Right kidney (tissue), 1 donor: Measurements from ENCODE around the gene PCYT1A.
"Not testable (repeated sequence)": the region's sequence is repeated elsewhere in the genome, so short reads cannot be mapped to it uniquely, and the experiment has no call there.

Experiments used
- DNase-seq: peaks from one replicate; pipeline ENCODE4 v3.0.0-alpha.2; 2016

PCYT1A gene

DNA sequence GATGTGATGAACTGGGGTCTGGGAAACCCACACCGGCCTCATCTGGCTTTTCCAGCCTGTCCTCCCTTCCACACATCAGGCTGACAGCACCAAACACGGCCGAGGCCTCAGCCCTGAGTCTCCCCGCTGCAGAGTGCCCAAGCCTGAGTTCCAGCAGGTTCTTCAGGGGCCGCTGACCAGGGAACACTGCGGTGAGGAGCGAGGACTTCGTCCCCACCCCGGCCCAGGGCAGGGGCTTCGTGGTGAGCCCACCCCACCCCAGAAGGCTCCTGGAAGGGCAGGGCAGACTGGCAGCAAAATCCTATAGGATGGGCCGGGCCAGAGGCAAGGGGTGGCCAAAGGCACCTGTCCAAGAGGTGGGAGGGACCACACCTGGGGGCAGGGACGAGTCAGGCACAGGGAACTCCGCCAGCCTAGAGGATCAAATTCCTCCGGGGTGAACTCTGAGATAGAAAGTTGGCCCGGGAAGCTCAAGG lies 71.4 kb downstream of the PCYT1A start, which contains the start of gene SLC51A:
SLC51A (plus strand) TSS at position 446 of the 476 bp plus-strand sequence. CDS start 179 bp downstream, outside the sequence.
- no peak for DNase-seq

DNA sequence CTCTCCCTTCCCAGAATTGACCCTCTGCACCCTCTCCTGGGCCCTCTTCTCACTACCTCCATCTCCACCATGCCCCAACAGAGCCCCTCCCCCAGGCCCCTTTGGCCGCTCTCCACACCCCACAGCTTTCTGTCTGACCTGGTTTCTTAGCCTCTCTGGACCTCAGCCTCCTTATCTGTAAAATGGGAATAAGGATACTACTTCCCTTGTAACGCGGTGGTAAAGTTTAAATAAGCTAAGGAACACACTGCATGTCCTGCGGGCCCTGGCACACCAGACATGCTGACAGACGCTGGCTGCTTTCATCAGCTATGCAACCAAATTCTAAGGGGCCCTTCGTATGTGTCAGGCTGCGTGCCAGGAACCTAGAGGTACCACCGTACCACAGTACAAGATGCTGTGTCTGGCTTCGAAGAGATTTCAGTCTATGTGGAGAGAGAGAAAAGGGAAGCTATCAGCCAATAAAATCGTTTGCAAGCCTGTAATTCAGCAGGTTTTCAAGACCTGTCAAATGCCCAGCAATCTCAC lies 72.0 kb downstream of the PCYT1A start:
- DNase-seq = no peak

DNA sequence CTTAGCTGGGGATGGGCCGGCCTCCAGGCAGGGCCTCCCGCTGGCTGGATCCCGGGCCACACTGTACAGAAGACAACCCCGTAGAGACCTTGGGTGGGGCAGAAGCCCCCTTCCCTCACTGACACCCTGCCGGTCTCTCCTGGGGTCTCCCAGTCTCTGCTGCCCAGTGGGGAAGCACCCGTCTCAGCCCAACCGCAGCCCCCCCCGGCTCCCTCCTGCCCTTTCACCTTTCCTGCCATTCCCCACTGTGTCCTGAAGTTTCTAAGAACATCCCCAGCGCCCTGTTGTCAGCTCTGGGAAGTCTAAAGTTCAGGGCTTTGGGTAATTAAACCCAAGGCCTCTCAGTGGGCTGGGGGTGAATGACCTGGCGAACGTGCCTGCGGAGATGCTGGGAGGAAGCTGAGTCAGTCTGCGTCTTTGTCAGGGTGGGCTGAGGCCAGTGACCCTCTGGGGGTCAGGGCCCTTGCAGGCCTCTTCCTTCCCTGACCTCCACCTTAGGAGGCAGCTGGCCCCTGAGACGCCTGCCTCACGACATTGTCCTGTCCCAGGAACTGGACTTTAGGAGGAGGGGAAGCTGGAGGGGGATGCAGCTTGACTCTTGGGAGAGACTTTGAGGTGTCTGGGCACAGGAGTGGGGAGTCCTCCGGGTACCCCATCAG lies 72.6 kb downstream of the PCYT1A start:
- no peak for DNase-seq

DNA sequence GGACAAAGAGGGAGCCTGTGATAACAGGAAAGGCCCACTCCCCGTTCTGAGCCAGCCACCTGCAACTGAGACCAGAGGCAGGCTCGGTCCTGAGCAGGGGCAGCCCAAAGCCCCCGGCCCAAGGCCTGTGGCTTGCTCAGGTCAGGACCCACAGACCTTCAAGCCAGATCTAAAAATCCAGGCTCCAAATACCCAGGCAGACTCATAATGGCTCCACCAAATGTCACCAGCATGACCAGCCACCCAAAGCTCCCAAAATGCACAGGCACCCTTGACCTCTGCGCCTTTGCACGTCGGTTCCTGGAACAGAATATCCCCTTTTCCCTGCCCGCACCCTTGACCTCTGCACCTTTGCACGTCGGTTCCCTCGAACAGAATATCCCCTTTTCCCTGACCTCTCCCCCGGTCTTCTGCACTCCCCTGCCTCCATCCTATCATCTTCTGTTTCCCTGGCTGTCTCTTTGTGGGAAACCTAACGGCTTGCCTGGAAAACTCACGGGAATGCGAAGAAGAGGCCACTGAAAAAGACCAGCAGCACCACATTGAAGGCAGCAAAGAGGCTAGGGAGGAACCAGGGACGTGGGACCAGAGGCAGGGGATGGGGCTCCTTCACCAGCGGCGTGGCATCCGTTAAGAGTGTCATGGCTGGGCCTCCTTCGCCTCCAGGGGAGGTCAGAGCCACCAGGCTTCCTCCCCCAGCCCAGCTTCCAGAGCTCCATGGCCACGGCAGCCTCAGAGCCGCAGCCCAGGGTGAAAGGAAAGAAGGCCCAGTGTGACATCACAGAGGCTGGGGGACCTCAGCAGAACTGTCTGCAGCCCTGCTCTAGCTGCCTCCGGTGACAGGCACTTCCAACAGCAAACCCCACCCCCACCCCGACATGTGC lies 76.6 kb downstream of the PCYT1A start, which contains the start of gene ZDHHC19:
ZDHHC19 (minus strand) TSS at position 728 of the 884 bp plus-strand sequence; CDS start at position 643, 85 bp downstream.
- DNase-seq = no peak

DNA sequence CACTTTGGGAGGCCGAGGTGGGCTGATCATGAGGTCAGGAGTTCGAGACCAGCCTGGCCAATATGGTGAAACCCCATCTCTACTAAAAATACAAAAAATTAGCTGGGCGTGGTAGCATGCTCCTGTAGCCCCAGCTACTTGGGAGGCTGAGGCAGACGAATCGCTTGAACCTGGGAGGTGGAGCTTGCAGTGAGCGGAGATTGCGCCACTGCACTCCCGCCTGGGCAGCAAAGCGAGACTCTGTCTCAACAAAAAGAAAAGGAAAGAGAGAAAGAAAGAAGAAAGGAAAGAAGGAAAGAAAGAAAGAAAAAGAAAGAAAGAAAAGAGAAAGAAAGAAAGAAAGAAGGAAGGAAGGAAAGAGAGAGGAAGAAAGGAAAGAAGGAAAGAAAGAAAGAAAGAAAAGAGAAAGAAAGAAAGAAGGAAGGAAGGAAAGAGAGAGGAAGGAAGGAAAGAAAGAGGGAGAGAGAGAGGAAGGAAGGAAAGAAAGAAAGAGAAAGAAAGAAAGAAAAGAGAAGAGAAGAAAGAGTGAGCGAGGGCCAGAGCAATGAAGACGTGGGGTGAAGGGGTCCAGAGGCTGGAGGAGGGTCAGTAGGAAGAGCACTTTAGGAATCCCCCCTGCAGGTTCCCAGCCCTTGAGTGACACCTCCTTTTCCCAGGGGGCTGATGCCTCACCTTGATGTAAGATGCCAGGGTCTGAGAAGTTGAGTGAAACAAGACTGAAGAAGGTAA lies 77.4 kb downstream of the PCYT1A start:
- not testable (repeated sequence) for DNase-seq

DNA sequence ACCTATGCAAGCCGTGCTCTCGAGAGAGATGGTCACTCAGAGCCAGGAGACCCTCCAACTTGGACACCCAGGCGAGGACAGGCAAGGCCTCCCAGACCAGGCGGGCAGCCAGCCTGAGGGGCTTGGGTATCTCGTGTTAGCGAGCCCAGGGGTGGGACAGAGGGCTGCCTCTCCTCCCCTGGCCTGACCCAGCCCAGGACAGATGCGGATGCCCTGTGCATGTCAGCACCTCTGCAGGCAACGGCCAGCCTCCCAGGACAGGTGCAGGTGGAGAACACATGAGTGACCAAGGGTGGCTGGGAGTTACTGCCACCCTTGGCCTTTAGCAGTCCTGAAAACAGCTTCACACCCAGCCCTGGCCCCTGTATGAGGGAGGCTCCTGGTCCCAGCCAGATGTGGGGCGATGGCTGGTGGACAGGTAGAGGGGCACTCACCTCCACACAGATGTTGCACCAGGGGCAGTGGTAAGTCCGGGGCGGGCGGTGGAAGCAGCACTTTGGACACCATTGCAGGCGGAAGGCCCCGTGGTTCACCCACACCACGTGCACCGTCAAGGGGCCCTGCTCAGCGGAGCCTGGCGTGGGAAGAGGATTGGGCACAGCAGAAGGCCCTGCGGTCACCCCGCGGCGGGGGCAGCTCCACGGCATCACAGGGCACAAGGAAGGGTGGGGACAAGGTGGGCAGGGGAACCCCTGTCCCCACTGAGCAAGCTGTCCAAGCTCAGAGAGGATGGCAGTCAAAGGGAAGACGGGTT lies 78.4 kb downstream of the PCYT1A start:
- DNase-seq = no peak

DNA sequence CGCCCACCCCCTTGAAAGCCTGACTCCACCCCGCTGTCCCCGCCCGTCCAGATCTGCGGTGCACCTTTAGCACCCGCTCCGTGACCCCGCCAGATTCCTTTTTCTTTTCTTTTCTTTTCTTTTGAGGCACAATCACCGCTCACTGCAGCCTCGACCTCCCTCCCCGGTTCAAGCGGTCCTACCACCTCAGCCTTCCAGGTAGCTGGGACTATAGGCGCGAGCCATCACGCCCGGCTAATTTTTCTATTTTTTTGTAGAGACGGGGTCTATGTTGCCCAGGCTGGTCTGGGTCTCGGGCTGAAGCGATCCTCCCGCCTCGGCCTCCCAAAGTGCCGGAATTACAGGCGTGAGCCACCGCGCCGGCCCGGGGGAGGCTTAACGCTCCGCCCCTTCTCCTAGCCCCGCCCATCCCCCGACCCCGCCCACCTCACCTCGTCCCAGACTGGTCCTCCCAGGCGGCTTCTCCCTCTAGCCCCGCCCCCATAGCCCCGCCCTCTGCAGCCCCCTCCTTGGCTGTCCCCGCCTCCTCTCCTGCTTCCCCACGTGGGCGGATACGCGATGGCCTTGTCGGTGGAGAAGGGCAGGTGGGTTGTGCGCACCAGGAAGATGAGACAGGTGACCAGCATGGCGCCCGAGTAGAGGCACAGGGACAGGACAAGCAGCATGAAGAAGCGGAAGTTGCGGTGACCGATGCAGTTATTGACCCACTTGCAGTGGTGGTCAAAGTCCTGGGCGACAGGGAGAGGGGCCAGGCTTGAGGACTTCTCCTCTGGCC lies 79.5 kb downstream of the PCYT1A start:
- DNase-seq = no peak

DNA sequence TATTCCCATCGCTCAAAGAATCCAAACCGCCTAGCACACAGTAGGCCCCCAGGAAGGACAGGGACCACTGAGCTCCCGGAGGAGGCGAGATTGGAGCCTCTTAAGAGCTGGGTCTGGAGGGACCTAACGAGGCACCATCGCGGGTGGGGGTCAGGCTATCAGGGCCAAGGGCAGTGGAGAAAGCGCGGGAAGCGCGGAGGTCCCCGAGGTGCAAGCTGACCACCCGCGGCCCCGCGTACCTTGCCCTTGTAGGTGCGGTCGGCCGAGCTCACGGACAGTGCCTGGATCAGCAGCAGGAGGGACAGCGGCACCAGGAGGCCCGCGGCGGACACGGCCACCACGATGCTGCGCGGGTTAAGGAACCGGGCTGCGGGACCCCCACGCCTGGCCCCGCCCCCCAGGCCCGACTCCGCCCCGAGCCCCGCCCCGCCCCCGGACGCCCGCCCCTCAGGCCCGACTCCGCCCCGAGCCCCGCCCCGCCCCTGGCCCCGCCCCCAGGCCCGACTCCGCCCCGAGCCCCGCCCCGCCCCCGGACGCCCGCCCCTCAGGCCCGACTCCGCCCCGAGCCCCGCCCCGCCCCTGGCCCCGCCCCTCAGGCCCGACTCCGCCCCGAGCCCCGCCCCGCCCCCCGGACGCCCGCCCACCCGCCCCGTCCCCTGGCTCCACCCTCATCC lies 80.2 kb downstream of the PCYT1A start:
- no peak for DNase-seq

DNA sequence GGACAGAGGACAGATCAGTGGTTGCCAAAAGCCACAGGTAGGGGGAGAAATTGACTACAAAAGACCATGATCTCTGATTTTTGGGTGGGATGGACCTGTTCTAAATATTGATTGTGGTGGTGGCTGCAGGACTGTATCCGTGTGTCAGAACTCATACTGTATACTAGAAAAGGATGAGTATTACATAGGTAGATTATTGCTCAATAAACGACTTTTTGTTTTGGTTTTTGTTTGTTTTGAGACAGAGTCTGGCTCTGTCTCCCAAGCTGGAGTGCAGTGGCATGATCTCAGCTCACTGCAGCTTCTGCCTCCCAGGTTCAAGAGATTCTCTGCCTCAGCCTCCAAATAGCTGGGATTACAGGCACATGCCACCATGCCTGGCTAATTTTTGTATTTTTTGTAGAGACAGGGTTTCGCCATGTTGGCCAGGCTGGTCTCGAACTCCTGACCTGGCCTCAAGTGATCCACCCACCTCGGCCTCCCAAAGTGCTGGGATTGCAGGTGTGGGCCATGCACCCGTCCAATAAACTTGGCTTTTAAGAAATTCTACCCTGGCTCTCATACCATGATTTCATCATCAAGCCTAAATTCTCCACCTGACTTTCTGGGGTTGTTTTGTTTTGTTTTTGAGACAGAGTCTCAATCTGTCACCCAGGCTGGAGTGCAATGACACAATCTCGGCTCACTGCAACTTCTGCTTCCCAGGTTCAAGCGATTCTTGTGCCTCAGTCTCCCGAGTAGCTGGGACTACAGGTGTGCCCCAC lies 81.9 kb downstream of the PCYT1A start:
- DNase-seq = not testable (repeated sequence)

DNA sequence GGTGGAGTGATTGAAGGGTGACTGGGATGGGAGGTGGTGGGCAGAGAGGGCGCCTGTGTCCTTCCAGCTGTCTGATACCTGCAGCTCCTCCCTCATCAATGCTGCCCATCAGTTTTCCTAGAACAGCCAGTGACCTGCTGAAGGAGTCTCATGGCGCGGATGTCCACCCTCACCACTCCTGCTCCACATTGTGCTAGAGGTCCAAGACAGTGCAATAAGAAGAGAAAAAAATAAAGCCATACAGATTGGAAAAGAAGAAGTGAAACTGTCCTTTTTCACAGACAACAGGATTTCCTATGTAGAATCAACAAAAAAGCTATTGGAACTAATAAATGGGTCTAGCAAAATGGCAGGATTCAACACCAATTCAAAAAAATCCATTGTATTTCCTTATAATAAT lies 83.7 kb downstream of the PCYT1A start:
- no peak for DNase-seq

DNA sequence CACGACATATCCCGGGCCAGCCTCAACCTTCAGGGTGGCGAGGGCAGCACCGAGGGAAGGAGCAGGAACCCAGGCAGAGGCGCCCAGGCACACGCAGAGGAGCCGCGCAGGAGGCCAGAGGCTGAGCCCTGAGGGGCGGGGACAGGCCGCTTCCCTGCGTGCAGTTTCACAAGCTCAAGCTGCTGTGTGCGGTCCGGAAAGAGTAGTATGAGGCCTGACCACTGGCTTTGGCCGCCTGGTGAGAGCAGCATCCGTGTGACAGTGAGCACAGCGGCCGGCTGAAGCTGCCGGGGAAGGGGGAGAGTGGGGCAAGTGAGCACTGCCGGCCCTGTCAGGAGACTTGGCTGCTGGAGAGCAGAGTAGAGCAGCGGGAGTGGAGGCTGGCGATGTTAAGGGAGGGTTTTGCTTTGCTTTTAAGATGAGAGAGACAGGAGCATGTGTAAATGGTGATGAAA lies 85.0 kb downstream of the PCYT1A start:
- no peak for DNase-seq

DNA sequence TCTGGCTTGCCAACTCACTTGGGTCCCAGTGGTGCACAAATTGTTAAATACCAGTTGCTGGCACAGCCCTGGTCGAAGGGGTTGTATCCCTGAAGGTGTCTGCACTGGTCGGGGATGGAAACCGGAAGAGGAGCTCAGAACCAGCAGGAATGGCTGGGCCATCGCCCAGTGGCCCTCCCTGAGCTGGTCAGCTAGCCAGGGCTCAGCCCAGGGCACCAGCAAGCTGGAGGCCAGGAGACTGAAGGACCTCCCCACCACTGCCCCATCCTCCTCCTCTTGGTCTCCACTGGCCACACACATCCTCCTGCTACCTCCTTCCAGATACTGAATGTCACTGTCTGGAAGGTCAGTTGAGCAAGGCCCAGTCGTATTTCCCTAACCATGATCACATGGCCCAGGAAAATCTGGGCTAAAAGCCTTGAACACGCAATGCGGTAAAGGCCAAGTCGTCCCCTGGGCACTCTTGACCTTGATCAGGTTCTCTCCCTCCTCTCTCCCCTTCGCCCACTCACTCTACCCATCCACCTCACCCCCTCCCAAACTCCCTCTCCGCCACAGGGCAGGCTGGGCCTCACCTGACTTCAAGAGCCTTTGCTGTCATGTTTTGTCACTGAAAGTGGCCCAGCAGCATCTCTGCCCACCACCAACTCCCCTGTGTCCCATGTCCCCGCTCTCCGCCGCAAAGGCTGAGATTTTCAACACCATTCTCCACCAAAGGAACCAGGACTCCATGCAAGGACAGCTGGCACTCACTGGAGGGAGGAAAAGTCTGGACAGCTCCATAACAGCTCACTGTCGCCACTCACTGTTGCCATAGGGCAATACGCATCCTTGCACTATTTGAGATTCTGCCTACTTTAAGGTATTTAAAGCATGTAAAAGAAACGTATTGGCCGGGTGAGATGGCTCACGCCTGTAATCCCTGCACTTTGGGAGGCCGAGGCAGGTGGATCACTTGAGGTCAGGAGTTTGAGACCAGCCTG lies 88.5 kb downstream of the PCYT1A start:
- DNase-seq = no peak

DNA sequence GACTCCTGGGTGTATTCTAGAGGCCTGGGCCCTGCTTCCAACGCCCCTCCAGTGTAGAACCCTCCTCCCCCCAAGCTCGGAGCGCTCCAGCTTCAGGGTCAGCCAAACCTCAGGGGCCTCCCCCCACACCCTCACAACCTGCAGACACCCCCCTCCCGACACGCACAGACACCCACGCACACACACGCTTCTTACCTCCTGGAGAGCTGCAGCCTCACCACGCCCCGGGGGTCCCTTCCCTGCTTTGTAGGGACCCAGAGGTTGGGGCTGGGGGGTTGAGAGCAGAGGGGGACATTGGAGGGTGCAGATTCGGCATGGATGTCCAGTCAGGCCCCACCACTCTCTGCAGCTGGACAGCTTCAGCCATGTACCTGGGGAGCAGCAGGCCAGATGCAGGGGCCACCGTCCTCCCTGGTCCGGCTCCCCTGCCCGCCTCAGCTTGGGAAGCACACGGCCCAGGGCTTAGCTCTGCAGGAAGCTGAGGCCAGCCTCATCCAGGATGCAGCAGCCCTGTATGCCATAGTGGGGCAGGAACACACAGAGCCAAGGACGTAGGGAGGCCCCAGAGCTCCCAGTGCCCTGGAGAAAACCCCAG lies 89.3 kb downstream of the PCYT1A start:
- DNase-seq = no peak

DNA sequence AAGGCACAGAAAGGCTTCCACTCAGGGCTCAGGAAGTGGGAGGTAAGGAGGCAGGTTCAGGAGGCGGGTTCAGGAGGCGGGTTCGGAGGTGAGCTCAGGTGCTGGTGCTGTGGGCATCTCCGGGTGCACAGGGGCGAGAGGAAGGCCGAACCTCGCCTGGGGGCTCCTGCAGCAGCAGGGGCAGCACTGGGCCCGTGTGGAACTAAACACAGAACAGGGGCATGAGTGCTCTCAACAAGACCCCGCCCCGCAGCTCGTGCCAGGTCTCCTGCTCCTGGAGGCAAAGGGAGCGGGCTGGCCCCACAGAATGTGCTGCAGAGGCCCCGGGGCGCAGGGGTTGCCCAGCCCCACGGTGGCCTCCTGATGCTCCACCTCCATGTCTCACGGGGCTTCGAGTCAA lies 90.0 kb downstream of the PCYT1A start:
- no peak for DNase-seq

DNA sequence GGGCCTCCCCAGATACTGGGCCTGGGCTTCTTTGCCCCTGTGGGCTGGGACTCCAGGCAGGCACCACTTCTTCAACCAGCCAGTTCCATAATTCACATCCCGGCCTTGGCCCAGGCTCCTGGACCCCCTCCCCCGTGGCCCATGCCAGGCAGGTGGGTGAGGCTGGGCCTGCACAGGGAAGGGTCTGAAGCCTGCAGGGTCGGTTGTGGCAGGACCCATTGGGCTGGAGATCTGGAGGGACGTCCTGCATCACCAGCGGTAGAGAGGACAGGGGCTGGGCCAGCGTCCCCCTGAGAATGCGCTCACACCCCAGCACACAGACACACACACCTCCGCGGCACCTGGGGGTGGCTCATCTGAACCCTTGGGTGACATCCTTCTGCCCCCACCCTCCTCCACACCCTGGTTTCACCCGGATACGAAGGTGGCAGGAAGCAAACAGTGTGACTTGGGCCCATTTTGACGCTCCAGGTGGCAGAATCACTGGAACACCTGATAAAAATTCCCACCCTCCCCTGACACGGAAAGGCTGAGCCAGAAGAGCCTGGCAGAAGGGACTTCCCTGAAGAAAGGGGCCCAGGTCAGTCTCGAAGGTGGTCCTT lies 91.8 kb downstream of the PCYT1A start:
- DNase-seq = no peak

DNA sequence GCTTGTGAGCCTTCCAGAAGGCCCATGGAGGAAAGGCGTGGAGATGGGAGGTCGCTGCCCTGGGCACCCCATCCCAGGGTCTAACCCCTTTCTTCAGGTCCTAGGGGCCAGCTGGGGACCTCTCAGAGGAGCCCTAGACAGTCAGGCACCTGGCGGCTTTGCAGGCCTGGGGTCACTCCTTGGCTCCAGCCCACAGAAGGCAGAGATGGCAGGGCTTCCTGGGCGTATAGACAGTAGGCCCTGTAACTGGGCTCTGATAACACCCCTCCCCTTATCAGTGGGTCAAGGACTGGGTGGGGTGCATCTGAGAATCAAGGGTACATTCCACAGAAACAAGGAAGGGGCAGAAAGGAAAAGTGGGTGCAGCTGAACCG lies 93.0 kb downstream of the PCYT1A start:
- DNase-seq = no peak
